BLaER1 treated with 17β-estradiol and CSF1 and Interleukin-3, amounts not matched to agents 10 nM and 100 nM (cell line): ENCODE data around the gene NOS3.

Source experiments
- H3K27ac ChIP-seq, 11 experiments: shearing (Covaris generic); formaldehyde crosslinking; 2 replicates each; pipeline ENCODE4 v1.8.1; 2022
- H3K27me3 ChIP-seq, 11 experiments: shearing (Covaris generic); formaldehyde crosslinking; 2 replicates each; pipeline ENCODE4 v1.8.1; 2022
- H3K36me3 ChIP-seq, 11 experiments: shearing (Covaris generic); formaldehyde crosslinking; 2 replicates each; pipeline ENCODE4 v1.8.1; 2022
- H3K4me1 ChIP-seq, 10 experiments: shearing (Covaris generic); formaldehyde crosslinking; 2 replicates each; pipeline ENCODE4 v1.8.1; 2022
- H3K4me2 ChIP-seq, 11 experiments: shearing (Covaris generic); formaldehyde crosslinking; 2 replicates each; pipeline ENCODE4 v1.8.1; 2022
- H3K4me3 ChIP-seq, 10 experiments: shearing (Covaris generic); formaldehyde crosslinking; 2 replicates each; pipeline ENCODE4 v1.8.1; 2022
- H3K9ac ChIP-seq, 11 experiments: shearing (Covaris generic); formaldehyde crosslinking; 2 replicates each; pipeline ENCODE4 v1.8.1; 2022
- H3K9me3 ChIP-seq, 11 experiments: shearing (Covaris generic); formaldehyde crosslinking; replicated peaks in 1 of 11; 2 replicates each; pipeline ENCODE4 v1.8.1; 2022
- H4K20me1 ChIP-seq, 11 experiments: shearing (Covaris generic); formaldehyde crosslinking; 2 replicates each; pipeline ENCODE4 v1.8.1; 2022
- Cebpa-rat ChIP-seq, 11 experiments: shearing (Covaris generic); IDR thresholded peaks; 2 replicates each; pipeline ENCODE4 v1.8.1; 2022

NOS3 gene

GRCh38 chr7:150949971-150950491 lies 40.8 kb upstream of the NOS3 start:
- peaks cover 0 to 5% (median 0%) of the 10 kb centered on the region in 11 experiments; a peak in 1 of 22 replicates for H3K27me3 ChIP-seq
- 0 out of 22 replicates have a peak overlapping the region, but pooled peaks of 1 of the 11 experiments have one; percentile 33 for H3K27ac ChIP-seq
- H3K9ac ChIP-seq = peak overlapping the region in 3 of 11 experiments; percentile 13 to 37 (median 37); a peak in 2 of 22 replicates
- no peak overlapping the region for H3K4me3 ChIP-seq
- H4K20me1 ChIP-seq = peaks cover 0 to 29% (median 4%) of the 10 kb centered on the region in 11 experiments; a peak in 7 of 22 replicates
- TF ChIP-seq Cebpa-rat (IDR thresholded peaks at IDR 0.05) = no peak
- no peaks in the 10 kb centered on the region; a peak in 1 of 22 replicates for H3K36me3 ChIP-seq
- H3K9me3 ChIP-seq = no peaks in the 10 kb centered on the region
- peak overlapping the region; percentile 39 to 86 (median 66) for H3K4me2 ChIP-seq
- H3K4me1 ChIP-seq = peaks cover 25 to 37% (median 33%) of the 10 kb centered on the region in 10 experiments

- peak overlapping the region; percentile 39 to 86 (median 66) for H3K4me2 ChIP-seq
Observed at GRCh38 chr7:150950496-150951180, 40.2 kb upstream of the NOS3 start.

DNA sequence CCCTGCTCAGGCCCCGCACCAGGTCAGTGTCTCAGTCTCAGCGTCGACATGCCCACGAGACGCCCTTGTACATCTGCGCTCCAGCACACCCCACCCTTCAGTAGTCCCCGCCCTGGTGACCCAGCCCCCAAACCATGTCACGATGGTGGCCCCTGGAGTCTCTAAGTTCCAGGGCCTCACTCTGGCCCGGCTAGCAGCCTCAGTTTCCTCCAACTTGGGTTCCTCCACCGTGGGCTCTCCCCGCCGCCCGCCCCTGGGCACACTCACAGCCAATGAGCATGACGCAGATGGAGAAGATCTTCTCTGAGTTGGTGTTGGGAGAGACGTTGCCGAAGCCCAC lies 39.7 kb upstream of the NOS3 start:
- H3K27me3 ChIP-seq = peaks cover 0 to 14% (median 0%) of the 10 kb centered on the region in 11 experiments; a peak in 4 of 22 replicates
- H3K27ac ChIP-seq = no peak overlapping the region
- peaks cover 15 to 26% (median 22%) of the 10 kb centered on the region in 10 experiments for H3K4me1 ChIP-seq
- H3K4me3 ChIP-seq = no peak overlapping the region
- no peaks in the 10 kb centered on the region for H3K9me3 ChIP-seq
- no peak overlapping the region; a peak in 1 of 22 replicates for H3K4me2 ChIP-seq
- H4K20me1 ChIP-seq = peaks cover 0 to 18% (median 4%) of the 10 kb centered on the region in 11 experiments; a peak in 7 of 22 replicates
- H3K36me3 ChIP-seq = no peaks in the 10 kb centered on the region; a peak in 1 of 22 replicates
- no peak overlapping the region for H3K9ac ChIP-seq
- TF ChIP-seq Cebpa-rat (IDR thresholded peaks at IDR 0.05) = no peak

More at GRCh38 chr7:150950496-150951180, 40.2 kb upstream of the NOS3 start:
- Histone ChIP-seq H3K4me3 (no peak overlapping the region), H3K4me1 (peaks cover 19 to 31% (median 27%) of the 10 kb centered on the region in 10 experiments), H3K9me3 (no peaks in the 10 kb centered on the region), H3K27ac (no peak overlapping the region), H3K36me3 (no peaks in the 10 kb centered on the region; a peak in 1 of 22 replicates), H3K27me3 (peaks cover 0 to 10% (median 0%) of the 10 kb centered on the region in 11 experiments; a peak in 2 of 22 replicates), H4K20me1 (peaks cover 0 to 24% (median 4%) of the 10 kb centered on the region in 11 experiments; a peak in 7 of 22 replicates), H3K9ac (peak overlapping the region in 2 of 11 experiments; percentile 37; a peak in 1 of 22 replicates)
- no peak for TF ChIP-seq Cebpa-rat (IDR thresholded peaks at IDR 0.05)

GRCh38 chr7:150951521-150951920 lies 39.3 kb upstream of the NOS3 start:
- Histone ChIP-seq H4K20me1 (peaks cover 0 to 15% (median 4%) of the 10 kb centered on the region in 11 experiments; a peak in 7 of 22 replicates), H3K36me3 (no peaks in the 10 kb centered on the region; a peak in 1 of 22 replicates), H3K4me3 (no peak overlapping the region), H3K27me3 (peaks cover 0 to 18% (median 0%) of the 10 kb centered on the region in 11 experiments; a peak in 5 of 22 replicates), H3K9ac (no peak overlapping the region), H3K9me3 (no peaks in the 10 kb centered on the region), H3K4me1 (peaks cover 15 to 22% (median 19%) of the 10 kb centered on the region in 10 experiments), H3K27ac (no peak overlapping the region), H3K4me2 (no peak overlapping the region)
- TF ChIP-seq Cebpa-rat (IDR thresholded peaks at IDR 0.05) = no peak

- Histone ChIP-seq H3K9ac (no peak overlapping the region), H3K27ac (no peak overlapping the region), H3K27me3 (peaks cover 0 to 22% (median 0%) of the 10 kb centered on the region in 11 experiments; a peak in 5 of 22 replicates), H3K4me2 (no peak overlapping the region), H3K4me1 (peaks cover 14 to 22% (median 16%) of the 10 kb centered on the region in 10 experiments), H3K4me3 (no peak overlapping the region), H3K36me3 (no peaks in the 10 kb centered on the region; a peak in 1 of 22 replicates), H4K20me1 (peaks cover 0 to 18% (median 8%) of the 10 kb centered on the region in 11 experiments; a peak in 8 of 22 replicates), H3K9me3 (no peaks in the 10 kb centered on the region)
- no peak for TF ChIP-seq Cebpa-rat (IDR thresholded peaks at IDR 0.05)
Observed at GRCh38 chr7:150952331-150953050, 38.3 kb upstream of the NOS3 start.

DNA sequence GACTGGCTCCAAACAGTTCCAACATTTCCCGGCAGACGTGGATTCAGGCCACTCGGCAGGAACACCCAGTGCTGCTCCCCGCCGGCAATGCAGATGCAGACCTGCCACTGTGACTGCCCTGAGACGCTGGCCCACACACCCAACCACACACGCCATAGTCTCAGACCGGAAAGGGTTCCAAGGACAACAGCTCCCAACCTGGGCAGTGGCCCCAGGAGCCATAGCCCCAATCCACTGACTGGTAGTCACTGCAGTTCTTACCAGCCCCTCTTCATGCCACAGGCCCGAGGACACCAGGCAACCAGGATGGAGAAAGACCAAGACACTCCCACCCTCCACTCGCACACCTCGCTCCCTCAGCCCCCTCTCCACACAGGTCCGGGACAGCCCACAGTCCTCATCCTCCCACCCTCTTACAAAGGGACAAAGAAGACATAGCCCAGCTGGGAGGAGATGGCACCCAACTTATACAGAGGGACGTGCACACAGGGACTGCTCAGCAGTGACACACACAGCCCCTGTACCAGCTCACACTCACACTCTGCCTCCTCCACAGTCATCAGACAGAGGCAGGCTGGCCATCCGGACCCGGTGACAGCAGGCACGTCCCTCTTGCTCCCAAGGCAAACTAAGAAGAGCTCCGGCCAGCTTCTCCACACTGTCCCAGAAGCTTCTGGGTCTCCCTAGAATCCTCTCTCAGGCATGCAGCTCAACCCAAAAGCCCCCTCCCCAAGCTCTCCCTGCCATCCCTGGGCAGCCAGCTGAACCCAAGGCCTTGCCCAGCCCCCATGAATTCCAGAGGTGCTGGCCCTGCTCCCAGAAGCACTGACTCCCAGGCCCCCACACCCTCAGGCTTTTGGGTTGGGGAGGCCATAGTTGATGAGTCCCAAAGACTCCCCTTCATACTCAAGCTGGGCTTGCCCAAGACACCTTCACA lies 37.5 kb upstream of the NOS3 start:
- peaks cover 0 to 30% (median 0%) of the 10 kb centered on the region in 11 experiments; a peak in 6 of 22 replicates for H3K27me3 ChIP-seq
- no peak overlapping the region for H3K4me3 ChIP-seq
- H3K36me3 ChIP-seq = no peaks in the 10 kb centered on the region; a peak in 1 of 22 replicates
- H3K27ac ChIP-seq = no peak overlapping the region
- H4K20me1 ChIP-seq = peaks cover 0 to 26% (median 14%) of the 10 kb centered on the region in 11 experiments; a peak in 10 of 22 replicates
- H3K4me1 ChIP-seq = peaks cover 14 to 22% (median 16%) of the 10 kb centered on the region in 10 experiments
- H3K9ac ChIP-seq = no peak overlapping the region
- H3K9me3 ChIP-seq = no peaks in the 10 kb centered on the region
- no peak for TF ChIP-seq Cebpa-rat (IDR thresholded peaks at IDR 0.05)
- H3K4me2 ChIP-seq = no peak overlapping the region

- Histone ChIP-seq H4K20me1 (peaks cover 0 to 34% (median 20%) of the 10 kb centered on the region in 11 experiments; a peak in 11 of 22 replicates), H3K4me2 (no peak overlapping the region), H3K27me3 (peaks cover 0 to 40% (median 8%) of the 10 kb centered on the region in 11 experiments; a peak in 10 of 22 replicates), H3K4me3 (no peak overlapping the region), H3K36me3 (no peaks in the 10 kb centered on the region; a peak in 1 of 22 replicates), H3K9me3 (no peaks in the 10 kb centered on the region), H3K9ac (no peak overlapping the region), H3K27ac (no peak overlapping the region), H3K4me1 (peaks cover 13 to 16% (median 15%) of the 10 kb centered on the region in 10 experiments)
- TF ChIP-seq Cebpa-rat (IDR thresholded peaks at IDR 0.05) = no peak
Observed at GRCh38 chr7:150954201-150954985, 36.4 kb upstream of the NOS3 start.
